GM12892 (cell line): Measurements from ENCODE around the gene CBX6.
"Not testable (repeated sequence)": the region's sequence is repeated elsewhere in the genome, so short reads cannot be mapped to it uniquely, and the experiment has no call there.

ENCODE experiments used
- DNase-seq: peaks from one replicate; pipeline ENCODE4 v3.0.0; 2011; ENCODE audit not compliant: insufficient read length
- FAIRE-seq: peaks from 2 replicates; lab custom pipeline; 2011; peaks lifted over from hg19 to GRCh38; lab: Jason Lieb, UNC
- POLR2A ChIP-seq: IDR thresholded peaks from 2 replicates; pipeline ENCODE4 v1.6.1; 2011; ENCODE audit warnings: low read depth, low read length, control low read depth
- POLR2AphosphoS5 ChIP-seq: IDR thresholded peaks from 2 replicates; pipeline ENCODE4 v1.6.1; 2011; ENCODE audit warnings: low read depth, low read length, control low read depth
- TAF1 ChIP-seq: IDR thresholded peaks from 2 replicates; pipeline ENCODE4 v1.6.1; 2011; ENCODE audit warnings: low read depth, mild to moderate bottlenecking, control low read depth, low read length, borderline replicate concordance

Gene CBX6

GRCh38 chr22:38865201-38866023, 6.6 kb downstream of the CBX6 start:
- FAIRE-seq (no peak), DNase-seq (no peak)
- TF ChIP-seq POLR2AphosphoS5 (no peak; the same call in 1 of the 2 replicates), POLR2A (no peak; the same call in 1 of the 2 replicates), TAF1 (no peak)

- DNase-seq (no peak), FAIRE-seq (no peak)
- peak; percentile 43; the same call in 1 of the 2 replicates for TF ChIP-seq POLR2A
- TF ChIP-seq TAF1 = no peak
- peak; percentile 33; the same call in 1 of the 2 replicates for TF ChIP-seq POLR2AphosphoS5
These were observed 7.4 kb downstream of the CBX6 start for GRCh38 chr22:38864361-38865191.

- no peak for FAIRE-seq
- no peak for DNase-seq
- TF ChIP-seq POLR2A (peak; percentile 55; the same call in 1 of the 2 replicates), TAF1 (no peak), POLR2AphosphoS5 (no peak)
These were observed 8.4 kb downstream of the CBX6 start for GRCh38 chr22:38863531-38864131.

- DNase-seq = no peak
- TF ChIP-seq TAF1 (no peak), POLR2AphosphoS5 (0 out of 2 replicates have a peak, but pooled peaks have one; percentile 16)
- FAIRE-seq = no peak
These were observed 9.4 kb downstream of the CBX6 start for GRCh38 chr22:38862375-38863329.

DNA sequence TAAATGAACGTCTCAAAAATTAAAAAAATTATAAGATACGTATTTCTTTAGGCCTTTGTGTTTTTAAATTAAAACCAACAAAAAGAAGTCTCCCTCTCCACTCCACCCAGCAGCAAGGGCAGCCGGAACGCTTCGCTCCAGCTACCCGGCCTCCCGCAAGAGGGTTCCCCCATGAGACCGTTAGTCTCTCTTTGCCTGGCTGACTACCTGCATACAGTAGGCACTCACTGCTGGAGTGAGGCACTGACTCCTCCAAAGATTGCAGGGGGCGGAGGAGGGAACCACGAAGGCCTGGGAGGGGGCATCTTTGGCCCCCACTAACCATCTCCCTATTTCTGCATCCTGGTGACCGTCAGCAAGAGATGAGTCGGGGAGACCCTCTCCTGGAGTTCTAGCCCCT, 10.1 kb downstream of the CBX6 start:
- DNase-seq (no peak), FAIRE-seq (no peak)
- TF ChIP-seq POLR2A (no peak), POLR2AphosphoS5 (no peak), TAF1 (no peak)

DNA sequence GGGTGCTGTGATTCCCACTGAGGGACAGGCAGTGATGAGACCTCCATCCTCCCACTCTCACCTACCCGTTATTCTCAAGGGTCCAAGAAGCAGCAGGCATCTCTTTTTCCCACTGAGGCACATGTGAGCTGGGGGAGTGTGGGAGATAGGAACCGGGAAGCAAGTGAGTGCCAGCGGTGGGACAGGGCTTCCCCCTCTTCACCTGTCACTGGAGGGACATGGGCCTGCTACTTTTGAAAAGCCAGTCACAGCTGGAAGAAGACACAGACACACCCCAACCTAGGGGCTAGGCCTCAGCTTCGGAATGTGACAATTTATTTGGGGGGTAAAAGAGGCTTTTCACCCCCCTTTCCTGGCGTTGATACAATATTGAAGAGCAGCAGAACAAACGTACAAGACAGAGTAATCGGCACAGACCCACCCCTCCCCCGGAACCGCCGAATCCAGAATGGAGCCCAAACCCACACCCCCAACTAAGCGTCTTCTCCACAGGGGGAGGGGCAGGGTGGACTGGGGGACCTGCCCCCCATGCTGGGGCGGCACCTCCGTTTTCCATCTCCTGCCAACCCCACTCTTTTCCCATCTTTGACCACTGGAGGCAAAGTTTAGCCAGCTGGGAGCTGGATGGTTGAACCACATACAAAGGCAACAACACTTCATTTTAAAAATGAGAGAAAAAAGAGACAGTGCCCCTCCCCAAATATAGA, 10.7 kb downstream of the CBX6 start:
- FAIRE-seq (no peak), DNase-seq (no peak)
- TF ChIP-seq POLR2AphosphoS5 (peak; percentile 61; the same call in 1 of the 2 replicates), POLR2A (no peak; the same call in 1 of the 2 replicates)

DNA sequence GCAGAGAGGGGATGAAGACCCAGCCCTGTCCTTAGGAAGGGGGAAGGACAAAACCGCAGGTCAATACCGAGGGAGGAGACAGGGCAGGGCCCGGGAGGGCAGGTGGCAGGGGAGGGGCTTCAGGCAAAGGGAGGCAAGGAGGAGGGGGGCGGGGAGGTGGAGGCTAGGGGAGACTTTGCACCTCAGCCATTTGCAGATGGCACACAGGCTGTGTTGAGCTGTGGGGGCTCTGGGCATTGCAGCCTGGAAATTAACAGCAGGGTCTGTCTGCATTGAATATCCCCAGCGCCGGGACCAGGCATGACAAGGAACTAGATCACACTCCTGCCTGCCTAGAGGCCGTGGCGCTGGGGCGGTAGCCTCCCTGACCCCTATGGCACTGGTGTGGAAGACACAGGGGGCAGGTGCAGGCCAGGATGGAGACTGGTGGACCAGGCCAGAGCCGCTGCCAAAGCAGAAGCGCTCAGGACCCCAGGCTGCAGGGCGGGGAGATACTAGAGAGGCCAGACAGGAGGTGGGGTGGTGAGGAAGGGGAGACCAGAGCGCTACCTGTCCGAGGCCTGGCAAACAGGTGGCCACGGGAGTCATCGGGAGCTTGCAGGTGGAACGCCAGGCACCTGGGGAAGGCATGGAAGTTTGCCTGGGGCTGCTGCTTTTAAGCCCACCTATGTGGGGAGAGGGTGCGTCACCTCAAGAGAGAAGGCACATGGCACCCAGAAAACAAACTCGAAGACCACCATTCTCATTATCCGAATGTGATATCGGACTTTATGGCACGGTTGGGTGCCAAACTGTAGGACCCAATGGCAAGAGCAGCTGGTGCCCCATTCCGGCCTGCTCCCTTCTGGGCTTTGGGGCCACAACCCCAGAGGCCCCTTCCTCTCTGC, 11.5 kb downstream of the CBX6 start:
- DNase-seq = no peak

DNA sequence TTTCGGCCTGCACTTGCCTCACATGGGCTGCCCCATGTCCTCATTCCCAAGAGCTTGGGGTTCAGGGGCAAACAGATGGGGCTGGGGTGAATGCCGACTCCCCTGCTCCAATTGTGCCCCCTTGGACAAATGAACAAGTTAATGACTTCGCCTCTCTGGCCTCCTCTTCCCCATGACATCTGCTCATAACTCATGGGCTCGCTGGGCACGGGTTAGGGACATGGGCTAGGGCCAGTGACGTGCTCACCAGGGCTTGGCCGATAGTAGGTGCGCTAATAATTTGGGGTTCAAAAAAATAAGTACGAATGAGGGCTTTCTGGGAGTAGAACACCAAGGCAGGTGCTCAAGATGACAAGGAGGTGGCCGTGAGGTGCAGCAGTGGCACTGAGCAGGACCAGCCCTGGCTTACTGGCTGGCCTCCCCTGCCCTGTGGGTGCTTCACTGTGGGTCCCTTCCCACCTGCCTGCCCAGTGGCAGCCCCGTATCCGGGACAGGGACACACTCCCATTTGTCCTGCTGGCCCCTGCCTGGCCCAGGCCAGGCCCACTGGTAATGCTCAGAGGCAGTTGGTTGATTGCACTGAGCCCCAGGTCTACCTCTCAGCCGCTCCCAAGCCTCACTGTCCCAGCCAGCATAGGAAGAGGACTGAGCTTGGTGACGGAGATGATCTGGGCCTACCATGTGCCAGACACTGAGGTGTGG, 12.3 kb downstream of the CBX6 start:
- TF ChIP-seq POLR2AphosphoS5 (no peak), POLR2A (no peak), TAF1 (no peak)
- FAIRE-seq = no peak

More for the DNA sequence above, 11.5 kb downstream of the CBX6 start:
- no peak for FAIRE-seq
- peak; percentile 56 for TF ChIP-seq POLR2A
- TF ChIP-seq POLR2AphosphoS5 = no peak
- TF ChIP-seq TAF1 = no peak

DNA sequence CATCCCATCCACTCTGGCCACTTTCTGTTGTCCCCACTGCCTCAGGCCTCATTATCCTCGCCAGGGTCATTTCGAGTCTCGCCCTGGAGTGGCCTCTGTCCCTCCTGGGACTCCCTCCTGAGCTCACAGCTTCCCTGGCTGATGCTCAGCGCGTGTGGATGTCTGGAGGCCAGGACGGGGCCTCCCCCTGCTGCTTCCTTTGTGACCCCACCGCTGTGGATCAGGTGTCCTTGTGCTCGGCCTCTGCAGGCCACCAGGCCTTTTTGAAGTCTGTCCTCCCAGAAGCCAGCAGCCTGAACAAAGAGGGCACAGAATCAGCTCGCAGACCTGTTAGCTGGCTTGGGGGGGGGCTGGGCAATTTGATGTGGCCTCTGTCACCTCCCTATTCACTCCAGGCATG, 13.5 kb downstream of the CBX6 start:
- no peak for TF ChIP-seq POLR2A
- TF ChIP-seq POLR2AphosphoS5 = no peak
- TF ChIP-seq TAF1 = no peak
- DNase-seq (no peak), FAIRE-seq (no peak)

More for the DNA sequence above, 12.3 kb downstream of the CBX6 start:
- DNase-seq = no peak

- not testable (repeated sequence) for FAIRE-seq, DNase-seq
These were observed 17.5 kb downstream of the CBX6 start for GRCh38 chr22:38854476-38854875.

GRCh38 chr22:38853883-38854282, 18.1 kb downstream of the CBX6 start:
- FAIRE-seq, DNase-seq: not testable (repeated sequence)
